Smooth muscle cell of the coronary artery (primary cell): Measurements from ENCODE around the gene ACTRT2. TPM values are rescaled to one million over a fixed set of nuclear protein-coding genes. Genes with fewer than 3 reads are reported as not detected.

Source experiments
- total RNA-seq: library from RNA; depleted of rRNA; stranded (reverse); fragments of >200 nt; gene quantifications from 2 replicates; pipeline ENCODE4 v1.2.3, GENCODE V29; 2014; ENCODE audit warnings: low replicate concordance

Gene ACTRT2
- not detected in 2 replicates for total RNA-seq

GRCh38 chr1:3021233-3021671, at the start of gene ACTRT2:
ACTRT2 (plus strand) TSS chr1:3021467; CDS start chr1:3021687, 220 bp downstream.

DNA sequence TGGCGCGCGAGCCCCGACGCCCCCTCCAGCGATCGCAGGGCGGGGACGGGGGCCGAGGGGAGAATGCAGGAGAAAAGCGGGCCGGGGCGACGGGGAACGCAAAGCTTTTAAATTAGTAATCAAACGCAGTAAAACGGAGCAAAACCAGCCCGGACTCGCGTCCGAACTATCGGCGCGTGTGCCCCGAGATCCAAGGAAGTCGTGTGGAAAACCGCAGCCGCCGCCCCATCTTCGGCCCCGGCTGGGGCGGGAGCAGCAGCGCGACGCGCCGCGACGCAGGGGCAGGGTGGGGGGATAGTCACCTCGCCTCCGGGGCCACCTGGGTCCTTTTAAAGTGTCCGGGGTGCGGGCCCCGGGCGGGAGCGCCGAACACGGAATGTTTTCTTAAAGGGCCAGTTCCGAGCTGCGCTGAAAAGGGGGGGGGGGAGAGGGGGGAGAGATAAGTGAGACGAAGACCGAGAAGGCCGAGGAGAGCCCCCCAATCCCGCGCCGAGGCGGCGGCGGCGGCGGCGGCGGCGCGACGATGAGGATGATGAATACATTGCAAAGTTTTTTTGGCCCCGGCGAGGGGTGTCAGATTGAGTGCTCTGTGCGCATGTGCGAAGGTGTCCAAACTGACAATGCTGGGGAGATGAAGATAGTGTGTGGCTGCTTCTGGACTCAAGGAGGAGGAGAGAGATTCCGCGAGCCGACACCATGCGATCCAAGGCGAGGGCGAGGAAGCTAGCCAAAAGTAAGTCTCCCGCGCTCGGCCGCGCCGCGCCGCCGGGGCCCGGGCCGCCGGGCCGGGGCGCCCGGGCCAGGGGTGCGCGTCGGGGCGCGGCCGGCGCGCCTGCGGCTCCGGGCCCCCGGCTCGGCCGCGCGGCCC, 47.5 kb downstream of the ACTRT2 start, which contains the start of gene PRDM16:
PRDM16 (plus strand) TSS at position 640 of the 868 bp plus-strand sequence; CDS start at position 697, 57 bp downstream.

Other genes with a start within 250 kb of the ACTRT2 start
- gene TTC34, start 219.8 kb upstream of the ACTRT2 start, total RNA-seq, result 0.08 and 0.12 TPM in 2 replicates
- gene PRDM16, start 47.7 kb downstream of the ACTRT2 start, total RNA-seq, result 3.6 and 11.4 TPM in 2 replicates